Peyer's patch (tissue), 4 donors: Measurements from ENCODE around the gene GTF2F2. TPM values are rescaled to one million over a fixed set of nuclear protein-coding genes. Genes with fewer than 3 reads are reported as not detected.

Source experiments
- DNase-seq, 3 donors: peaks; one replicate each; pipeline ENCODE4 v3.0.0-alpha.2; 2017 to 2019
- H3K27ac ChIP-seq, 4 donors: fragments of 200-600 bp; sonication (generic); one replicate each; pipeline ENCODE4 v1.5.1; 2016 to 2019
- H3K27me3 ChIP-seq, 2 donors: fragments of 200-600 bp; sonication (generic); one replicate each; pipeline ENCODE4 v1.5.1; 2019
- H3K36me3 ChIP-seq, 3 donors: fragments of 200-600 bp; sonication (generic); one replicate each; pipeline ENCODE4 v1.5.1; 2016 to 2019
- H3K4me1 ChIP-seq, 4 donors: fragments of 200-600 bp; sonication (generic); one replicate each; pipeline ENCODE4 v1.5.1; 2016 to 2019
- H3K4me3 ChIP-seq, 4 donors: fragments of 200-600 bp; sonication (generic); 1 replicate in 3 of 4; 2 replicates in 1 of 4; pipeline ENCODE4 v1.5.1; 2016 to 2019; ENCODE audit warnings: mild to moderate bottlenecking in 1 of 4
- H3K9me3 ChIP-seq, 4 donors: fragments of 200-600 bp; sonication (generic); one replicate each; pipeline ENCODE4 v1.5.1; 2016 to 2019; ENCODE audit warnings: mild to moderate bottlenecking in 1 of 4
- CTCF ChIP-seq, 6 experiments: fragments of 450-650 bp in 4 of 6; fragments of 200-600 bp in 2 of 6; sonication (generic) in 1 of 6; IDR thresholded peaks; one replicate each; pipeline ENCODE4 v1.5.1; 2017 to 2019; ENCODE audit warnings: antibody characterized with exemption in 6 of 6, mild to moderate bottlenecking in 3 of 6, moderate library complexity in 1 of 6
- POLR2A ChIP-seq, 2 donors: fragments of 450-650 bp; IDR thresholded peaks; one replicate each; pipeline ENCODE4 v1.5.1; 2017; ENCODE audit warnings: antibody characterized with exemption in 2 of 2, mild to moderate bottlenecking in 2 of 2, moderate library complexity in 2 of 2
- total RNA-seq, 4 donors: library from RNA; depleted of rRNA; stranded (reverse); fragments of >200 nt; gene quantifications; one replicate each; pipeline ENCODE4 v1.1.0, GENCODE V29; 2016

Gene GTF2F2
- total RNA-seq, 4 donors from 2014 or later: 8.2 to 14.0 (median 12.4) TPM

DNA sequence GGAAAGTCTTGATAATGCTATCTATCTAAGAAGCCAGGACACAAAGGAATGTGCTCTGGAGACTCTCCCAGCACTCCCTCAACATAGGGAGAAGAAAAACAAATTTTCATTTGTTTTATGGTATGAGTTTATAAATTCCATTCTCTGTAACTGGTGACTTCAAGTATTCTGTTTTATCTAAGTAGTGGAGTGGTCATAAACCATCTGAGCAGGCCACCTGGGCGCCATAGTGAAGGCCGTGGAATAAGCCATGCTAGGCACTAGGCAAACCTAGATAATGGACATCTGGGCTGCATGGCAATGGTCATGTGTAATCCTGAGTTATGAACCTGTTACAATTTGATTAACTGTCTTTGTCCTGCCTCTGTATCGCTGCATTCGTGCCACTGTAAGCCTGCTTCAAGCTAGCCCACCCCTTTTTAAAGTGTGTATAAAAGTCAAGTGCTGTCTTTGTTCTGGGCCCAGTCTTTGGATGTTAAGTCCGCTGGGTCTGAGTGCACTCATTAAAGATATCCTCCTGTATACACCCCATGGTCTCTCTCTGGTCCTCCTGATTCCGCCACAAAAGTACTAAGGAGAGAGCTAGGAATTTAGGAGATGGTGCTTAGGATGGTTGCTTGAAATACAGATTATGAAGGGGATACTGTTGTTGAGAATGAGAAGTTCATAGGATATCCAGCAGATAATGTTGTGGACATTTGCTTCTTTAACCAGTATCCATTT, 13.2 kb downstream of the GTF2F2 start:
- no peaks in the 10 kb centered on the region for H3K9me3 ChIP-seq
- H3K4me1 ChIP-seq: no peaks in the 10 kb centered on the region
- H3K4me3 ChIP-seq: no peak overlapping the region
- DNase-seq: no peak
- H3K27ac ChIP-seq: no peak overlapping the region
- H3K36me3 ChIP-seq: peaks cover 0 to 11% (median 0%) of the 10 kb centered on the region in 3 donors
- no peaks in the 10 kb centered on the region for H3K27me3 ChIP-seq
- TF ChIP-seq POLR2A (IDR thresholded peaks at IDR 0.05) (no peak), CTCF (IDR thresholded peaks at IDR 0.05) (no peak)

GRCh38 chr13:45136741-45137504, 16.6 kb downstream of the GTF2F2 start:
- Histone ChIP-seq H3K9me3 (no peaks in the 10 kb centered on the region), H3K4me3 (no peak overlapping the region), H3K36me3 (peaks cover 0 to 16% (median 0%) of the 10 kb centered on the region in 3 donors), H3K4me1 (no peaks in the 10 kb centered on the region), H3K27ac (no peak overlapping the region), H3K27me3 (no peaks in the 10 kb centered on the region)
- no peak for DNase-seq
- TF ChIP-seq POLR2A (IDR thresholded peaks at IDR 0.05) (no peak), CTCF (IDR thresholded peaks at IDR 0.05) (no peak)

GRCh38 chr13:45137526-45137925, 17.2 kb downstream of the GTF2F2 start:
- no peaks in the 10 kb centered on the region for H3K9me3 ChIP-seq
- peaks cover 0 to 16% (median 0%) of the 10 kb centered on the region in 3 donors for H3K36me3 ChIP-seq
- no peak for DNase-seq
- peaks cover 0 to 3% (median 0%) of the 10 kb centered on the region in 4 donors for H3K4me1 ChIP-seq
- no peaks in the 10 kb centered on the region for H3K27me3 ChIP-seq
- H3K4me3 ChIP-seq: no peak overlapping the region
- TF ChIP-seq CTCF (IDR thresholded peaks at IDR 0.05) (no peak), POLR2A (IDR thresholded peaks at IDR 0.05) (no peak)
- H3K27ac ChIP-seq: no peak overlapping the region

GRCh38 chr13:45138282-45138681, 18.0 kb downstream of the GTF2F2 start:
- no peak overlapping the region for H3K4me3 ChIP-seq
- TF ChIP-seq POLR2A (IDR thresholded peaks at IDR 0.05): no peak
- H3K36me3 ChIP-seq: peaks cover 0 to 16% (median 0%) of the 10 kb centered on the region in 3 donors
- H3K9me3 ChIP-seq: no peaks in the 10 kb centered on the region
- H3K27me3 ChIP-seq: no peaks in the 10 kb centered on the region
- no peak overlapping the region for H3K27ac ChIP-seq
- no peak for DNase-seq
- peaks cover 0 to 7% (median 0%) of the 10 kb centered on the region in 4 donors for H3K4me1 ChIP-seq

DNA sequence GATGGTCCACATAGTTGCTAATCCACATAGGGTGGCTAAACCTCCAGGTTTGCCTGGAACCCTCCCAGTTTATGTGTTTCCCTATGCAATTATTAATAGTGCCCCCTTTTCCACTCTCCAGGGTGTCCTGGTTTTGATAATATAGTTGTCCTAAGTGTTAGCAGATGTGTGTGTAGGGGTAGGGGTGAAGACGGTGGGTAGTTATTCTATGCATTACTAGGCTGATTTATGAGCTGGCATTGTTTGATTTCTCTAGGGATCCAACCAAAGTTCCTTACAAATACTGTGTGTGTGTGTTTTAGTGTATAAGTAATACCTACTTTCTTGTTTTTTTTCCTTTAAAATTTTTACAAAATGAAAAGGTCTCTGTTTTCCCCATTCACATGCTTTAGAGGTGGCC, 21.1 kb downstream of the GTF2F2 start:
- TF ChIP-seq POLR2A (IDR thresholded peaks at IDR 0.05) (no peak), CTCF (IDR thresholded peaks at IDR 0.05) (no peak)
- Histone ChIP-seq H3K4me3 (no peak overlapping the region), H3K4me1 (peaks cover 0 to 7% (median 0%) of the 10 kb centered on the region in 4 donors), H3K9me3 (no peaks in the 10 kb centered on the region), H3K36me3 (peaks cover 0 to 16% (median 0%) of the 10 kb centered on the region in 3 donors), H3K27ac (no peak overlapping the region), H3K27me3 (no peaks in the 10 kb centered on the region)
- DNase-seq: no peak
